ENCODE measurements around the gene TRIM59. TPM values are rescaled to one million over a fixed set of nuclear protein-coding genes. Genes with fewer than 3 reads are reported as not detected.

Gene TRIM59, protein sequence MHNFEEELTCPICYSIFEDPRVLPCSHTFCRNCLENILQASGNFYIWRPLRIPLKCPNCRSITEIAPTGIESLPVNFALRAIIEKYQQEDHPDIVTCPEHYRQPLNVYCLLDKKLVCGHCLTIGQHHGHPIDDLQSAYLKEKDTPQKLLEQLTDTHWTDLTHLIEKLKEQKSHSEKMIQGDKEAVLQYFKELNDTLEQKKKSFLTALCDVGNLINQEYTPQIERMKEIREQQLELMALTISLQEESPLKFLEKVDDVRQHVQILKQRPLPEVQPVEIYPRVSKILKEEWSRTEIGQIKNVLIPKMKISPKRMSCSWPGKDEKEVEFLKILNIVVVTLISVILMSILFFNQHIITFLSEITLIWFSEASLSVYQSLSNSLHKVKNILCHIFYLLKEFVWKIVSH
- 4.1 and 5.3 TPM in 2 replicates for polyA plus RNA-seq (2012; rRNA removed)
- 5.1 and 6.1 TPM in 2 replicates for polyA plus RNA-seq (2012; cell fraction: cytosol; rRNA removed)
- 4.1 and 6.0 TPM in 2 replicates for polyA plus RNA-seq (2012; cell fraction: nucleus; rRNA removed)

DNA sequence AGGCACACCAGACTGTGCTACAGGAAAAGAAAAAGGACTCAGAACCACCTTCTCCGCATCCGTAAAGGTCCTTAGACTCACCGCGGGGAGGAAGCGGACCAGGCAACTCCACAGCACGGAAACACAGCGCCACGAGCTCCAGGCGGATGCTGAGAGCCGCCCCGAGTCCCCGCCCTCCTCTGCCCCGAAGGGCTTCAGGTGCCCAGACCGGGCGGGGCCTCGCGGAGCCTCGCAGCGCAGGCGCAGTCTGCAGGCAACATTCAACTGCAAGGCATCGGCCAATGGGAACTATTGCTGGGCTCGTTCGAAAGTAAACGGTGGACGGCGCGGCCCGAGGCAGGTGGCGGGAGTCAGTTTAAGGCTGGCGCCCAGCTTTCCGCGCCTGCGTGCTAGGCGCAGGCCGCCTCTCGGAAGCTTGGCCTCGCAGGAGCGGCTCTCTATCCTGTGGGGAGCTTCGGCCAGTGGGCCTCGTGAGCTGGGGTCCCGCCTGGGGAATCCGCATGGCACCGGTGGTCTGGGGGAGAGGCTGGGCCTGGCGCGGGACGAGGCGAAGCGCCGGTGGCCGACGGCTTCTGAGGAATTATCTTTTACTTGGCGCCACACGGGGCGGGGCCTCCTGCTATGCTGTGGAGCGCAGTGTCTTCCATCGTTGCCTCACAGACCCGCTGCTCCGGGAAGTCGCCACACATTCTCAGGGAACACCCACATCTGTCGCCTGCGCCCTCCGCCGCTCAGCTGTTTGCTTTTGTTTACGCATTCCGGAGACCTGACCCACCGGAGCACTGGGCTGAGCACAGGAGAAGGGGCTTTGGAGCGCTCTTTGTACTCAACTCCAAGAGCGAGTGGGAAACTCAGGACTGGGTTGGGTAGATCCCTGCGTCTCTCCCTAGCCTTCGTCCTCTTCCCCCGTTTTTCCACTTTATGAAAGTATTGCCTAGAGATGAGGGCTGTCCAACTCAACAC, at the start of gene TRIM59:
TSS of gene TRIM59 (minus strand) at position 151 of the 963 bp plus-strand sequence. CDS start 10,603 bp downstream, outside the sequence.
- peak; percentile 98 for DNase-seq
- Histone ChIP-seq H3K9me3 (no peaks in the 10 kb centered on the region), H3K4me2 (peak within 1 kb of the TSS; percentile 65), H3K9me2 (no peaks in the 10 kb centered on the region), H3K36me3 (replicated peaks in 1 of 2; ENCODE audit: control insufficient read depth in 1 of 2, insufficient read depth in 2 of 2, low read length in 1 of 2) (peaks cover 0 to 2% of the 10 kb centered on the region in 2 experiments), H3K27me3 (ENCODE audit: insufficient read depth) (no peaks in the 10 kb centered on the region), H3K27ac (ENCODE audit: low read depth in 2 of 2, low read length in 1 of 2) (peak within 1 kb of the TSS; percentile 92 to 96), H3K4me3 (ENCODE audit: low read depth in 2 of 2, low read length in 1 of 2) (peak within 1 kb of the TSS; percentile 71 to 73), H3K4me1 (ENCODE audit: control insufficient read depth in 1 of 2, insufficient read depth in 2 of 2, low read depth in 1 of 2, low read length in 1 of 2) (peaks cover 10 to 19% of the 10 kb centered on the region in 2 experiments), H2AFZ (ENCODE audit: low read depth) (peak within 1 kb of the TSS; percentile 76), H3K79me2 (ENCODE audit: insufficient read depth) (peaks cover 44% of the 10 kb centered on the region), H3K9ac (peak within 1 kb of the TSS; percentile 88), H3F3A (replicated peaks; ENCODE audit: insufficient read depth) (peaks cover 33% of the 10 kb centered on the region), H4K20me1 (ENCODE audit: insufficient read depth) (no peaks in the 10 kb centered on the region)
- POLR2A ChIA-PET = interaction anchor here (0.6 to 1.3 kb wide), 5 partner anchors 15 to 308 kb away, joined by 3 read pairs; partner anchors contain the start of gene SMC4
- CTCF ChIA-PET = interaction anchor here (0.7 to 1.8 kb wide), 6 partner anchors 9 to 513 kb away, joined by 3 to 7 read pairs (median 4); no protein-coding TSS in a partner anchor
- 66% methylated on average over 49 of the region's 71 CpGs for WGBS (ENCODE audit: low lambda C conversion rate)
- TF ChIP-seq GATA2 (CRISPR knock-in tag; IDR thresholded peaks at IDR 0.05) (no peak), JUND (IDR thresholded peaks at IDR 0.05) (no peak), TCF12 (IDR thresholded peaks at IDR 0.05) (0 out of 2 replicates have a peak, but pooled peaks have one; percentile 23), TAF1 (IDR thresholded peaks at IDR 0.05; ENCODE audit: borderline replicate concordance, low read depth, low read length) (peak; percentile 76; the same call in 1 of the 2 replicates), NRF1 (IDR thresholded peaks at IDR 0.05; ENCODE audit: low read depth, low read length) (peak; percentile 78), ELF1 (IDR thresholded peaks at IDR 0.05) (no peak), RAD21 (IDR thresholded peaks at IDR 0.05; ENCODE audit: low read length) (no peak), RXRA (IDR thresholded peaks at IDR 0.05; ENCODE audit: borderline replicate concordance, low read depth) (no peak), YY1 (IDR thresholded peaks at IDR 0.05; ENCODE audit: low read depth) (no peak), MEF2A (IDR thresholded peaks at IDR 0.05; ENCODE audit: borderline replicate concordance, low read depth) (no peak), MXI1 (IDR thresholded peaks at IDR 0.05; ENCODE audit: low read depth, low read length) (peak; percentile 50), SIN3A (IDR thresholded peaks at IDR 0.05; ENCODE audit: borderline replicate concordance, low read depth, low read length) (peak; percentile 76; the same call in 1 of the 2 replicates), POLR2AphosphoS5 (IDR thresholded peaks at IDR 0.05; ENCODE audit: low read depth, low read length) (peak; percentile 95), EP300 (IDR thresholded peaks at IDR 0.05; ENCODE audit: borderline replicate concordance in 1 of 2, low read depth in 1 of 2, low read length in 1 of 2) (no peak; a peak in 1 of 4 replicates), SMC3 (IDR thresholded peaks at IDR 0.05; ENCODE audit: low read depth, low read length) (no peak; the same call in 1 of the 2 replicates), TEAD4 (IDR thresholded peaks at IDR 0.05; ENCODE audit: borderline replicate concordance, insufficient read depth) (no peak)
- TF ChIP-seq, protein P1, sequence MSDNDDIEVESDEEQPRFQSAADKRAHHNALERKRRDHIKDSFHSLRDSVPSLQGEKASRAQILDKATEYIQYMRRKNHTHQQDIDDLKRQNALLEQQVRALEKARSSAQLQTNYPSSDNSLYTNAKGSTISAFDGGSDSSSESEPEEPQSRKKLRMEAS (IDR thresholded peaks at IDR 0.05; ENCODE audit: low read depth) = peak; percentile 99
- TF ChIP-seq, protein P2, sequence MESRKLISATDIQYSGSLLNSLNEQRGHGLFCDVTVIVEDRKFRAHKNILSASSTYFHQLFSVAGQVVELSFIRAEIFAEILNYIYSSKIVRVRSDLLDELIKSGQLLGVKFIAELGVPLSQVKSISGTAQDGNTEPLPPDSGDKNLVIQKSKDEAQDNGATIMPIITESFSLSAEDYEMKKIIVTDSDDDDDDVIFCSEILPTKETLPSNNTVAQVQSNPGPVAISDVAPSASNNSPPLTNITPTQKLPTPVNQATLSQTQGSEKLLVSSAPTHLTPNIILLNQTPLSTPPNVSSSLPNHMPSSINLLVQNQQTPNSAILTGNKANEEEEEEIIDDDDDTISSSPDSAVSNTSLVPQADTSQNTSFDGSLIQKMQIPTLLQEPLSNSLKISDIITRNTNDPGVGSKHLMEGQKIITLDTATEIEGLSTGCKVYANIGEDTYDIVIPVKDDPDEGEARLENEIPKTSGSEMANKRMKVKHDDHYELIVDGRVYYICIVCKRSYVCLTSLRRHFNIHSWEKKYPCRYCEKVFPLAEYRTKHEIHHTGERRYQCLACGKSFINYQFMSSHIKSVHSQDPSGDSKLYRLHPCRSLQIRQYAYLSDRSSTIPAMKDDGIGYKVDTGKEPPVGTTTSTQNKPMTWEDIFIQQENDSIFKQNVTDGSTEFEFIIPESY (IDR thresholded peaks at IDR 0.05; ENCODE audit: borderline replicate concordance, low read depth) = 0 out of 2 replicates have a peak, but pooled peaks have one; percentile 20
- TF ChIP-seq, protein P3, sequence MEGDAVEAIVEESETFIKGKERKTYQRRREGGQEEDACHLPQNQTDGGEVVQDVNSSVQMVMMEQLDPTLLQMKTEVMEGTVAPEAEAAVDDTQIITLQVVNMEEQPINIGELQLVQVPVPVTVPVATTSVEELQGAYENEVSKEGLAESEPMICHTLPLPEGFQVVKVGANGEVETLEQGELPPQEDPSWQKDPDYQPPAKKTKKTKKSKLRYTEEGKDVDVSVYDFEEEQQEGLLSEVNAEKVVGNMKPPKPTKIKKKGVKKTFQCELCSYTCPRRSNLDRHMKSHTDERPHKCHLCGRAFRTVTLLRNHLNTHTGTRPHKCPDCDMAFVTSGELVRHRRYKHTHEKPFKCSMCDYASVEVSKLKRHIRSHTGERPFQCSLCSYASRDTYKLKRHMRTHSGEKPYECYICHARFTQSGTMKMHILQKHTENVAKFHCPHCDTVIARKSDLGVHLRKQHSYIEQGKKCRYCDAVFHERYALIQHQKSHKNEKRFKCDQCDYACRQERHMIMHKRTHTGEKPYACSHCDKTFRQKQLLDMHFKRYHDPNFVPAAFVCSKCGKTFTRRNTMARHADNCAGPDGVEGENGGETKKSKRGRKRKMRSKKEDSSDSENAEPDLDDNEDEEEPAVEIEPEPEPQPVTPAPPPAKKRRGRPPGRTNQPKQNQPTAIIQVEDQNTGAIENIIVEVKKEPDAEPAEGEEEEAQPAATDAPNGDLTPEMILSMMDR (IDR thresholded peaks at IDR 0.05) = peak; percentile 21; the same call in 1 of the 2 replicates
- TF ChIP-seq, protein P4, sequence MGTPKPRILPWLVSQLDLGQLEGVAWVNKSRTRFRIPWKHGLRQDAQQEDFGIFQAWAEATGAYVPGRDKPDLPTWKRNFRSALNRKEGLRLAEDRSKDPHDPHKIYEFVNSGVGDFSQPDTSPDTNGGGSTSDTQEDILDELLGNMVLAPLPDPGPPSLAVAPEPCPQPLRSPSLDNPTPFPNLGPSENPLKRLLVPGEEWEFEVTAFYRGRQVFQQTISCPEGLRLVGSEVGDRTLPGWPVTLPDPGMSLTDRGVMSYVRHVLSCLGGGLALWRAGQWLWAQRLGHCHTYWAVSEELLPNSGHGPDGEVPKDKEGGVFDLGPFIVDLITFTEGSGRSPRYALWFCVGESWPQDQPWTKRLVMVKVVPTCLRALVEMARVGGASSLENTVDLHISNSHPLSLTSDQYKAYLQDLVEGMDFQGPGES (IDR thresholded peaks at IDR 0.05; ENCODE audit: low read depth, low read length) = no peak
- TF ChIP-seq, protein P5, sequence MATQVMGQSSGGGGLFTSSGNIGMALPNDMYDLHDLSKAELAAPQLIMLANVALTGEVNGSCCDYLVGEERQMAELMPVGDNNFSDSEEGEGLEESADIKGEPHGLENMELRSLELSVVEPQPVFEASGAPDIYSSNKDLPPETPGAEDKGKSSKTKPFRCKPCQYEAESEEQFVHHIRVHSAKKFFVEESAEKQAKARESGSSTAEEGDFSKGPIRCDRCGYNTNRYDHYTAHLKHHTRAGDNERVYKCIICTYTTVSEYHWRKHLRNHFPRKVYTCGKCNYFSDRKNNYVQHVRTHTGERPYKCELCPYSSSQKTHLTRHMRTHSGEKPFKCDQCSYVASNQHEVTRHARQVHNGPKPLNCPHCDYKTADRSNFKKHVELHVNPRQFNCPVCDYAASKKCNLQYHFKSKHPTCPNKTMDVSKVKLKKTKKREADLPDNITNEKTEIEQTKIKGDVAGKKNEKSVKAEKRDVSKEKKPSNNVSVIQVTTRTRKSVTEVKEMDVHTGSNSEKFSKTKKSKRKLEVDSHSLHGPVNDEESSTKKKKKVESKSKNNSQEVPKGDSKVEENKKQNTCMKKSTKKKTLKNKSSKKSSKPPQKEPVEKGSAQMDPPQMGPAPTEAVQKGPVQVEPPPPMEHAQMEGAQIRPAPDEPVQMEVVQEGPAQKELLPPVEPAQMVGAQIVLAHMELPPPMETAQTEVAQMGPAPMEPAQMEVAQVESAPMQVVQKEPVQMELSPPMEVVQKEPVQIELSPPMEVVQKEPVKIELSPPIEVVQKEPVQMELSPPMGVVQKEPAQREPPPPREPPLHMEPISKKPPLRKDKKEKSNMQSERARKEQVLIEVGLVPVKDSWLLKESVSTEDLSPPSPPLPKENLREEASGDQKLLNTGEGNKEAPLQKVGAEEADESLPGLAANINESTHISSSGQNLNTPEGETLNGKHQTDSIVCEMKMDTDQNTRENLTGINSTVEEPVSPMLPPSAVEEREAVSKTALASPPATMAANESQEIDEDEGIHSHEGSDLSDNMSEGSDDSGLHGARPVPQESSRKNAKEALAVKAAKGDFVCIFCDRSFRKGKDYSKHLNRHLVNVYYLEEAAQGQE (IDR thresholded peaks at IDR 0.05; ENCODE audit: low read depth, low read length) = no peak
